NCI-H1105 treated with DMSO at 0.1 percent for 48 hours (cell line): ENCODE results near the gene CAMKMT.
"Not testable (repeated sequence)": the region's sequence is repeated elsewhere in the genome, so short reads cannot be mapped to it uniquely, and the experiment has no call there.

ENCODE experiments used
- DNase-seq: peaks from one replicate; lab custom pipeline; 2025; lab: John Stamatoyannopoulos, UW

CAMKMT gene

DNA sequence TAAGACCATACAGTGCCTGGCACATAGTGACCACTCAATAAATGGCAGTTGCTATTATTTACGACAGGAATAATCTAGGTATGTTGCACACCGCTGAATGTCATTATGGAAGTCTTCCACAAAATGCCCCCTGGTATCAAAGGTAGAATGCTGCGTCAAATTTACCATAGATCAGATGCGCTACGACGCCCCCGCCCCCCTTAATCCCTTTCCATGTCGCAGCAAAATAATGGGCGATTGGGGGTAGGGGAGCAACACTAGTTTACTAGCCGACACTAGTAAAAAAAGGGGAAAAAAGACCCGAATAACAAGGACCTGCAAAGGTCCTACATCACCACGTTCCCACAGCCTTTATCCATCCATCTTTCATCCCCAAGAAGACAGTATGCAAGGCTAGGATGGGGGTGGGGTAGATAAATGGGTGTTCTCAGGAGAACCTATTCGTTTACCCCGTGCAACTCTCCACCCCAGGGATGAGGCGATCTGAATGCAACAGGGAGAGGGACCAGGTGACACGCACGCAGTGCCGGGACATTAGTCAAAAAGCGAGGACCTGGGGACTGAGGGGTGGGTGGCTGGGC, 908 bp upstream of the CAMKMT start:
- DNase-seq, result peak; percentile 36

GRCh38 chr2:44362207-44363015, 664 bp downstream of the CAMKMT start:
- peak; percentile 17 for DNase-seq

GRCh38 chr2:44364604-44365003, 2.9 kb downstream of the CAMKMT start:
- DNase-seq, result no peak

GRCh38 chr2:44367591-44367990, 5.8 kb downstream of the CAMKMT start:
- DNase-seq, result no peak

GRCh38 chr2:44369392-44369791, 7.6 kb downstream of the CAMKMT start:
- DNase-seq, result no peak

GRCh38 chr2:44371445-44371844, 9.7 kb downstream of the CAMKMT start:
- no peak for DNase-seq

DNA sequence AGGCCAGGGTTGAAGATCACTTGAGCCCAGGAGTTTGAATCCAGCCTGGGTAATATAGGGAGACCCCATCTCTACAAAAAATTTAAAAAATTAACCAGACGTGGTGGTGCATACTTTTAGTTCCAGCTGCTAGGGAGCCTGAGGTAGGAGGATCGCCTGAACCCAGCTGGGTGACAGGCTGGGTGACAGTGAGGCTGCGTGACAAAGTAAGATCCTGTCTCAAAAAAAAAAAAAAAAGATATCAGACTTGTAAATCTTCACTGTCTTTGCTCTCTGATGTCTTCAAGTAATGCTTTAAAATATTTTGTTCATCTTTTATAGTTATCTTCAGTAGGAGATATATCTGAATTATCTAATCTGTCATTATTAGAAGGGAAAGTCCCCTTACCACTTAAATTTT, 10.5 kb downstream of the CAMKMT start:
- DNase-seq, result no peak

- no peak for DNase-seq
These were observed 15.7 kb downstream of the CAMKMT start for GRCh38 chr2:44377486-44377885.

DNA sequence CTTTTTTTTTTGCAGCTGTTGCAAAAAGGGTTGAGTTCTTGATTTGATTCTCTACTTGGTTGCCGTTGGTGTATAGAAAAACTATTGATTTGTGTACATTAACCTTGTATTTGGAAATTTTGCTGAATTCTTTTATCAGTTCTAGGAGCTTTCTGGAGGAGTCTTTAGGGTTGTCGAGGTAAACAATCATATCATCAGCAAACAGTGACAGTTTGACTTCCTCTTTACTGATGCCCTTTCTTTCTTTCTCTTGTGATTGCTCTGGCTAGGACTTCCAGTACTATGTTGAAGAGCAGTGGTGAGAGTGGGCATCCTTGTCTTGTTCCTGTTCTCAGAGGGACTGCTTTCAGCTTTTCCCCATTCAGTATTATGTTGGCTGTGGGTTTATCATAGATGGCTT, 23.5 kb downstream of the CAMKMT start:
- DNase-seq, result not testable (repeated sequence)

DNA sequence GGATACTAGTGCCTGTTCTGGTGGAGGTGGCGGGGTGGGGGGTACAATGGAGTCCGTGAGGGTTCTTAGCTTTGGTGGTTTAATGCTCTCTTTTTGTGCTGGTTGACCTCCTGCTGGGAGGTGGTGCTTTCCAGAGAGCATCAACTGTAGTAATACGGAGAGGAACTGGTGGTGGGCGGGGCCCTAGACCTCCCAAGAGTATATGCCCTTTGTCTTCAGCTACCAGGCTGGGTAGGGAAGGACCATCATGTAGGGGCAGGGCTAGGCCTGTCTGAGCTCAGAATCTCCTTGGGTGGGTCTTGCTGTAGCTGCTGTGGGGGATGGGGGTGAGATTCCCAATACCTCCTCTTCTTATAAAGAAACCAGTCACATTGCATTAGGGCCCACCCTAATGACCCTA, 27.1 kb downstream of the CAMKMT start:
- DNase-seq, result no peak

DNA sequence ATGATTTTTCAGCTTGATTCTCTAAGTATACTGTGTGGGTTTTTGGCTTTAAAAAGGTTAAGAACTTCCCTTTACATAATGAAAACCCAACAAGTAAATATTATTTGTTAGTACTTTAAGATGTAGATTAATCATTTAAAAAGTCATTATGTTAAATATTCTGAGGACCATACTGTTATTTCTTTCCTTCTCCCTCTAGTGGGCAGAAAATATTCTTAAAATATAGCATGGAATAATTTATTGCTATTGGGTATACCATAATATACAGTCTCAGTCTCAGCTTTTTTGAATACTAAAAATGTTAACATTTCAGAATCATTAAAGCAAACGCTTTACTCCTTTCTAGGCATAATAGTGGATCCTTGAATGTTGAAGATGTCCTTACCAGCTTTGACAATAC, 28.1 kb downstream of the CAMKMT start:
- DNase-seq, result no peak

DNA sequence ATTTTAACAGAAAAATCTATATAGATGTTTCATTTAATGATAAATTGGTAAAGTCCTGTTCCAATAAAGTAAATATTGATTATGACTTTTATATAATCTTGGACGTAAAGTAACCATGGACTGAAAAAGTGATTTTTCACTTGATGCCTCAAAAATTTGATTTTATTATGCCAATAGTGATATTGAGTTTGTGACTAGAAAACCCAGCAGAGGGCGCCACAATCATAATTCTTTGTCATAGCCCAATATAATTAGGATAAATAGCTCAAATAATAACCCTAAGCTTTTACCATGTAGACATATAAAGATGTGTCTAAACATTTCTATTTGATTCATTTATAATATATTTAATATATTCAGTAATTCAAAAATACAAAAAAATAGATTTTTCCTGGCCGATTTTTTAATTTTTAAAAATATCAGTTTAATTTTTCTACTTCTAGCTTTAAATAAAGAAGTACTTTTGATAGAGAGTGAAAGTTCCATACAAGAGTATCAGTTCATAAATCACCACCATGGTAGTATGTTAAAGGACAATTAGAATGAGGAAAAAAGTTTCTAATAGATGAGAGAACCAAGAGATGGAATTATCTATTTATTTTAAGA, 30.7 kb downstream of the CAMKMT start:
- DNase-seq, result peak; percentile 51

- no peak for DNase-seq
These were observed 35.9 kb downstream of the CAMKMT start for GRCh38 chr2:44397447-44398175.

GRCh38 chr2:44398243-44398897, 36.6 kb downstream of the CAMKMT start:
- DNase-seq, result no peak

GRCh38 chr2:44420725-44421124, 59.0 kb downstream of the CAMKMT start:
- no peak for DNase-seq

GRCh38 chr2:44424211-44424610, 62.5 kb downstream of the CAMKMT start:
- DNase-seq, result no peak

- DNase-seq, result no peak
These were observed 67.3 kb downstream of the CAMKMT start for GRCh38 chr2:44429034-44429433.

- peak; percentile 38 for DNase-seq
These were observed 68.6 kb downstream of the CAMKMT start for GRCh38 chr2:44430342-44430741.

GRCh38 chr2:44433895-44434294, 72.1 kb downstream of the CAMKMT start:
- DNase-seq, result peak; percentile 71

- no peak for DNase-seq
These were observed 79.5 kb downstream of the CAMKMT start for GRCh38 chr2:44441200-44441599.

GRCh38 chr2:44442019-44442418, 80.3 kb downstream of the CAMKMT start:
- no peak for DNase-seq

GRCh38 chr2:44443517-44443916, 81.8 kb downstream of the CAMKMT start:
- no peak for DNase-seq
